Measurements from ENCODE around the gene PCSK5. TPM values are rescaled to one million over a fixed set of nuclear protein-coding genes. Genes with fewer than 3 reads are reported as not detected.
"Not testable (repeated sequence)": the region's sequence is repeated elsewhere in the genome, so short reads cannot be mapped to it uniquely, and the experiment has no call there.

PCSK5 gene
- 3.4 TPM for total RNA-seq
- long read RNA-seq, full-length matches to known transcripts, result 10 of 19 reads
- long read RNA-seq, partial matches to known transcripts, result 0 of 19 reads
- long read RNA-seq, other reads (novel, unspliced or antisense), result 9 of 19 reads

DNA sequence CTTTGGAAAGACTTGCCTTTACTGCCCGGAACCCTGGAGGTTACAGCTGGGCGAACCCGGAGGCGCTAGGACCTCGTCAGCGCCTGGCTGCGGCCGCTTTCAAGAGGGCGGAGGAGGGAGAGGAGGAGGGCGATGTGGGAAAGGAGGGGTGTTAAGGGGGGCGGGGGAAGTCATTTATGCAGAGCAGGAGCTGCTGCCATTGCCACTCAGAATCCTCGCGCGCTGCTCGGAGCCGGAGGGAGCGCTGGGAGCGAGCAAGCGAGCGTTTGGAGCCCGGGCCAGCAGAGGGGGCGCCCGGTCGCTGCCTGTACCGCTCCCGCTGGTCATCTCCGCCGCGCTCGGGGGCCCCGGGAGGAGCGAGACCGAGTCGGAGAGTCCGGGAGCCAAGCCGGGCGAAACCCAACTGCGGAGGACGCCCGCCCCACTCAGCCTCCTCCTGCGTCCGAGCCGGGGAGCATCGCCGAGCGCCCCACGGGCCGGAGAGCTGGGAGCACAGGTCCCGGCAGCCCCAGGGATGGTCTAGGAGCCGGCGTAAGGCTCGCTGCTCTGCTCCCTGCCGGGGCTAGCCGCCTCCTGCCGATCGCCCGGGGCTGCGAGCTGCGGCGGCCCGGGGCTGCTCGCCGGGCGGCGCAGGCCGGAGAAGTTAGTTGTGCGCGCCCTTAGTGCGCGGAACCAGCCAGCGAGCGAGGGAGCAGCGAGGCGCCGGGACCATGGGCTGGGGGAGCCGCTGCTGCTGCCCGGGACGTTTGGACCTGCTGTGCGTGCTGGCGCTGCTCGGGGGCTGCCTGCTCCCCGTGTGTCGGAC is at the start of gene PCSK5:
TSS of gene PCSK5 (plus strand) at position 202 of the 805 bp plus-strand sequence. CDS start at position 711, 509 bp downstream.
- intact Hi-C loops (cut with DNase I), result loop anchor here (10.0 kb wide), 1 partner anchor 414 kb away; no protein-coding TSS in a partner anchor
- DNase-seq (peak; percentile 92), ATAC-seq (ENCODE audit: poor library complexity) (peak; percentile 97)

GRCh38 chr9:75844321-75844720 is 46.2 kb upstream of the PCSK5 start:
- DNase-seq (no peak), ATAC-seq (ENCODE audit: poor library complexity) (no peak)
- intact Hi-C loops (cut with DNase I), result no loop called here

DNA sequence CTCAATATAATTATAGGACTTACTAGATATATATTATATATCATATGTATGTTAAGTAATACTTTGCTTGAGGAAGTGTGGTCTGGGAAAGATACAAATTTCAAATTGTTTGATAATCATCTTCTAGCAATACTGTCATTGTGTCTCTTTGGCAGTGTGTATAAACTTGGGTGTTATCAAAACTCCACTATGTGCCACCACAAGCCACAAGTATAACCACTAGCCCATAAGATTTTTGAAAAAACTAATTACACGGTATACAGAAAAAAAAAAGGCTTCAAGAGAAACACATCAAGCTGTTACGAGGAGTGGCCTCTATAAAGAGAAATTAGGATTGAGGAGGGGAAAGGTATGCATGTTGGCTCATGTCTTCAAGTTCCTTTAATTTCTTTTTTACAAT is 44.7 kb upstream of the PCSK5 start:
- intact Hi-C loops (cut with DNase I), result no loop called here
- ATAC-seq (ENCODE audit: poor library complexity), result no peak
- no peak for DNase-seq

GRCh38 chr9:75847085-75847484 is 43.4 kb upstream of the PCSK5 start:
- no peak for ATAC-seq (ENCODE audit: poor library complexity)
- DNase-seq, result no peak
- intact Hi-C loops (cut with DNase I), result no loop called here

GRCh38 chr9:75850459-75851200 is 39.8 kb upstream of the PCSK5 start:
- peak; percentile 70 for ATAC-seq (ENCODE audit: poor library complexity)
- intact Hi-C loops (cut with DNase I), result loop anchor here (5.0 kb wide), 1 partner anchor 583 kb away; no protein-coding TSS in a partner anchor
- DNase-seq, result no peak

- intact Hi-C loops (cut with DNase I), result loop anchor here (5.0 kb wide), 1 partner anchor 585 kb away; no protein-coding TSS in a partner anchor
- DNase-seq (no peak), ATAC-seq (ENCODE audit: poor library complexity) (no peak)
Observed at GRCh38 chr9:75851917-75852316, 38.6 kb upstream of the PCSK5 start.

GRCh38 chr9:75852746-75853145 is 37.7 kb upstream of the PCSK5 start:
- ATAC-seq (ENCODE audit: poor library complexity), result no peak
- intact Hi-C loops (cut with DNase I), result loop anchor here (5.0 kb wide), 1 partner anchor 585 kb away; no protein-coding TSS in a partner anchor
- no peak for DNase-seq

GRCh38 chr9:75855509-75855908 is 35.0 kb upstream of the PCSK5 start:
- DNase-seq, result no peak
- intact Hi-C loops (cut with DNase I), result loop anchor here (5.0 kb wide), 2 partner anchors 233 to 523 kb away; no protein-coding TSS in a partner anchor
- ATAC-seq (ENCODE audit: poor library complexity), result peak; percentile 65

DNA sequence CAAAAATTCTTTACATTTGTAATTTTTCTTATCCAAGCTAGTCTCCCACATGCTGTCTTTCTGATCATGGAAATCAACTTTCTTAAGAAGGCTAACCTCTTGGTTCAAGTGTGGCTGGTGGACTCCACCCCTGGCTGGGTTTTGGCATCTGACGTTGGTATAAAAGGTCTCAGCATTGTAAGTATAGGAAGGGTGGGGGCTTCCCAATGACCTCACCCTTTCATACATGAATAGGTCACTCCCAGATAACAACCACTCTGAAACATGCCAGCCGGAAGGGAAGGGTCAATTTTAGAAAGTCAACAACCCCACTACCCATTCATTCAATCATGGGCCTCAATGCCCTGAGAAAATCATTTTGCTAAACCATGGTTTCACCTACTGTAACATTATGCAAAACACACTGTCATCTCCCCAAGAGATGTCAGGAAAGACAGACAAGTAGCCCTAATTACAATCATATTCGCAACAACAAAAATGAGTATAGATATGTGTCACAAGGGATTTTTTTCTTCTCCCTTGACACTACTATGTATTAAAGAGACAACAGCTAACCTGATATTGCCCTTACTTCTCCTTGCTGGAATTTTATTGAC is 31.9 kb upstream of the PCSK5 start:
- ATAC-seq (ENCODE audit: poor library complexity) (no peak), DNase-seq (no peak)
- intact Hi-C loops (cut with DNase I), result loop anchor here (5.0 kb wide), 2 partner anchors 236 to 526 kb away; no protein-coding TSS in a partner anchor

DNA sequence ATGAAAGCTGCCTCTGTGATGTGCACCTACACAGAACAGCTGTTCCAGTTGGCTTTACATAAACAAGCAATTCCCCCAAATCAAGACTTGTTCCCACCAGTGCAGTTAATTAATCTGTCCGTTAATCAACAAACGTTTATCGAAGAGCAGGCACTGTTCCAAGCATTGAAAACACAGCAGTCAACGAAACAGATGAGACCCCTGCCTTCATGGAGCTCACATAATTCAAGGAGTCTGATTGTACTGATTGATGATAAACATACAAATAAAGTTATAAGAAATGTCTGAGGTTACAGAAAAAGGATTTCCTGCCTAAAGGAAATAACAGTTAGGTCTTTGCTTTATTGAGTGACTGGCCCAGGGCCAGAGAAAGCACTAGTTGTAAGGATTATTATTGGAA is 26.2 kb upstream of the PCSK5 start:
- DNase-seq (no peak), ATAC-seq (ENCODE audit: poor library complexity) (no peak)
- intact Hi-C loops (cut with DNase I), result no loop called here

DNA sequence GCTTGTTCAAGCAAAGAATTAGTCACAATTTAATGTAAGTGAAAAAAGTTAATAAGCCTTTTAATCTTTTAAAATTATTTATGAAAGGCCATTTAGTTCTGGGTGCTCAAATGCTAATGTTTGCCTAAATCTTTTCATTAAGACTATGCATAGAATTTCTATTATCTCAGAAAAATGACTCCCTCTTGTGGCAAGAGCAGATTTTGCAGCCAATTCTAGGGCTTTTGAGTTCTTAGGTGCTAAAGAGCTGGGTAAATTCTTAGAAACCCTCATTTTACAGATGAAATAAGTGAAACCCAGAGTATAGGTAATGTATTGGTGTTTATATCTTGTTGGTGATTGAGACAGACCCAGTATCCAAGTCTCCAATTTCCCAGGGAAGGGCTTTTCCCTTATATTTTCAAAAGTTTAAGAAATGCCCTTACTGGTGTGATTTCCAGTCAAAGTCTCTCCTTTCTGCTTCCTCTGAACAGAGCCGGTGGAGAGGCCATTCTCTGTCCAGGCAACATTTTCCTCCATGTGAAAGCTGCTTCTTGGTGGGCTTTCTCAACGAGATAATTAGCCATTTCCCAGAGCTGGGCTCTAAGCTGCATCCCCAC is 24.1 kb upstream of the PCSK5 start:
- DNase-seq, result no peak

DNA sequence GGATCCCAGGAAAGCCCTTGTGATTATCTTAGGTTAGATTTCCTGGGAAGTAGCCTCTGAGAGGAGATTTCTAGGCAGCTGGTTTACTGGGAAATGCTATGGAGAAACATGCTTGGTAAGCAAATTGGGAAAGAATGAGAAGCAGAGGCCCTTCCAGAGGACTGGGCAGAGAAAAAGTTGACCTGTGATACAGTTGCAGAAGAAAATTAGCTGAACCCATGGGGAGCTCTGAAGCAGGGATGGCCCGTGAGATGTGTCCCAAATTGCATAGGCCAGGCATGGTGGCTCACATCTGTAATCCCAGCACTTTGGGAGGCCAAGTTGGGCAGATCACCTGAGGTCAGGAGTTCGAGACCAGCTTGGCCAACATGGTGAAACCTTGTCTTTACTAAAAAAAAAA is 21.9 kb upstream of the PCSK5 start:
- DNase-seq; ATAC-seq (ENCODE audit: poor library complexity); intact Hi-C loops (cut with DNase I): not testable (repeated sequence)

More for the DNA sequence above, 24.1 kb upstream of the PCSK5 start:
- intact Hi-C loops (cut with DNase I), result no loop called here
- peak; percentile 60 for ATAC-seq (ENCODE audit: poor library complexity)

DNA sequence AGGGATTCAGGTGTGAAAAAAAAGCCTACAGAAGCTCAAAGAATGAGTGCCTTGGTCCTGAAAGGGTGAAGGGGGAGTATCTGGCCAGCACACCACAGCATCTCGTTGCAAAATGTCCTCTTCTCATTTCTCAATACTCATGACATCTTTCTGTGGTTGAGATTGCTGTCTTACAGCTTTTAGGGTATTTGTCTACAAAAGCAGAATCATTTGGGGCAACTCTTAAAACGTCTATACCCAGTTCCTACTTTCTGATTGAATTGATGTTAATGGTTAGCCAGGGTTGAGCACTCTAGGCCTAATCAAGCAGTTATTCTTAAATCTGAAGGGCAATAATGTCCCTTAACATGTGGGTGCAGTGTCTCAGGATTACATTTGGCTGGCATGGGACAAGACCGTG is 21.2 kb upstream of the PCSK5 start:
- ATAC-seq (ENCODE audit: poor library complexity) (no peak), DNase-seq (no peak)
- intact Hi-C loops (cut with DNase I), result no loop called here

GRCh38 chr9:75870450-75870849 is 20.0 kb upstream of the PCSK5 start:
- intact Hi-C loops (cut with DNase I), result no loop called here
- DNase-seq, result no peak
- ATAC-seq (ENCODE audit: poor library complexity), result no peak

GRCh38 chr9:75871624-75872023 is 18.8 kb upstream of the PCSK5 start:
- intact Hi-C loops (cut with DNase I), result no loop called here
- no peak for DNase-seq
- no peak for ATAC-seq (ENCODE audit: poor library complexity)

GRCh38 chr9:75873712-75874111 is 16.8 kb upstream of the PCSK5 start:
- intact Hi-C loops (cut with DNase I), result no loop called here
- DNase-seq (no peak), ATAC-seq (ENCODE audit: poor library complexity) (no peak)

DNA sequence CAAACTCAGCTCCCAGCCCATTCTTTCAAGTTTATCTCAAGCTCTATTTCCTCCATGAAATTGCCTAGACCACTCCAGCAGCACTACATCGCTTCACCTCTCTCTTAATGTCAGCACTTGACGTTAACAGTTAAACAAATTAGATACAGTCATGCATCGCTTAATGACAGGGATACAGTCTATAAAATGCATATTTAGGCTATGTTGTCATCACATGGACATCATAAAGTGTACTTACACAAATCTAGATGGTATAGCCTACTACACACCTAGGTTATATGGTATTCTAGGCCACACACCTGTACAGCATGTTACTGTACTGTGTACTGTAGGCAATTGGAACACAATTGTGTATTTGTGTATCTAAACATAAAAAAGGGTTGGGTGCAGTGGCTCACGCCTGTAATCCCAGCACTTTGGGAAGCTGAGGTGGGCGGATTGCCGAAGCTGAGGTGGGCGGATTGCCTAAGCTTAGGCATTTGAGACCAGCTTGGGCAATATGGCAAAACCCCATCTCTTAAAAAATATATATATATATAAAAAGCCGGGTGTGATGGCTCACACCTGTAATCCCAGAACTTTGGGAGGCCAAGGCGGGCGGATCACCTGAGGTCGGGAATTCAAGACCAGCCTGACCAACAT is 13.4 kb upstream of the PCSK5 start:
- ATAC-seq (ENCODE audit: poor library complexity) (no peak), DNase-seq (no peak)
- intact Hi-C loops (cut with DNase I), result no loop called here

DNA sequence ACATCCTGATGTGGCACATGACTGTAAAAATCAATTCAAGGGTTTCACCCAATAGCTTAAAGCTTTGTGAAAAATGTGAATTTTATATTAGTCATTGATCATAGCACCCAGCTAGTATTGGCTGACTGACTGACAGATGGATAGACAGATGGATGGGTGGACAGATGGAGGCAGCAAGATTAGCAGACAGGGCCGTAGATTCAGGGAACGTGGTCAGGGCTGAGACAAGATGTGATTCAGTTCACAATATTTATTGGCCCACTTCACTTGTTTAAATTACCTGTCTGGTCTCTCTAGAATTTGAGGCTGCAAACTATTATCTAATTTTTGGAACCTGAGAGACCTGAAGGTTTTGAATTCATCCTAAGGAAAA is 12.0 kb upstream of the PCSK5 start:
- DNase-seq, result no peak
- ATAC-seq (ENCODE audit: poor library complexity), result no peak
- intact Hi-C loops (cut with DNase I), result no loop called here

All from Right ventricle myocardium superior (tissue), 1 donor.